Cerebellar nuclear complex (tissue), 1 donor: Measurements from ENCODE around the gene RABL6.
"Not testable (repeated sequence)": the region's sequence is repeated elsewhere in the genome, so short reads cannot be mapped to it uniquely, and the experiment has no call there.

ENCODE experiments used
- DNase-seq, 2 experiments: peaks; one replicate each; lab custom pipeline; 2025; lab: John Stamatoyannopoulos, UW

The RABL6 gene

DNA sequence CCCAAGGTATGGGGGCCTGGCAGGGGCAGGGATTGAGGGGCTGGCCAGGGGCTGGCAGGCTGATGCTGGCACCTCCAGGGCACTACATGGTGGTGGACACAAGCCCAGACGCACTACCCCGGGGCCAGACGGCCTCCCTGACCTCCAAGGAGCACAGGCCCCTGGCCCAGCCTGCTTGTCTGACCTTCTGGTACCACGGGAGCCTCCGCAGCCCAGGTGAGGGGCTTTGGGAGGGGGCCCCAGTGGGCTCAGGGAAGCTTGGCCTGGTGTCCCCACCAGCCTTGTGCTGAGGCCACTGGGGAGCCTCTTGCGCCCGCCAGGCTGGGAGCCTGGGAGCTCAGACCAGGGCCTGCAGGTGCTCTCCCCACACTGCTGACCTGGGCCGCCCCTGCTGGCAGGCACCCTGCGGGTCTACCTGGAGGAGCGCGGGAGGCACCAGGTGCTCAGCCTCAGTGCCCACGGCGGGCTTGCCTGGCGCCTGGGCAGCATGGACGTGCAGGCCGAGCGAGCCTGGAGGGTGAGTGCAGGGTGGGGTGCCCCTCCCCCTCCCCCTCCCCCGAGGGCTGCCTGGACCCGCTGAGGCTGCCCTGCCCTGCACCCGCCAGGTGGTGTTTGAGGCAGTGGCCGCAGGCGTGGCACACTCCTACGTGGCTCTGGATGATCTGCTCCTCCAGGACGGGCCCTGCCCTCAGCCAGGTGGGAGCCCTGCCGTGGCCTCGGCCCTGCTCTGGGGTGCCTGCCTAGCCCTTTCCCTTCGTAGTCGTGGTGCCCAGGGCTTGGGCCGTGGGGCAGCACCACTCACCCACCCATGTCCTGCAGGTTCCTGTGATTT, 50.0 kb downstream of the RABL6 start:
- DNase-seq: no peak

DNA sequence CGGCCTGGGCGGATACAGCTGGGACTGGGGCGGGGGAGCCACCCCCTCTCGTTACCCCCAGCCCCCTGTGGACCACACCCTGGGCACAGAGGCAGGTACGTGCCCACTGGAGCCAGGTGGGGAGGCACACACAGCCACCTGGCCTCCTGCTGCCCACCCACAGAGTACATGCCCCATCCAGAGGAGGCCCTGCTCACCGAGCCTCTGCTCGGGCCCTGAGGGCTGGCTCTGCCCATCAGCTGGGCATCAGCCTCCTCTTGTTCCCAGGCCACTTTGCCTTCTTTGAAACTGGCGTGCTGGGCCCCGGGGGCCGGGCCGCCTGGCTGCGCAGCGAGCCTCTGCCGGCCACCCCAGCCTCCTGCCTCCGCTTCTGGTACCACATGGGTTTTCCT, 50.7 kb downstream of the RABL6 start:
- DNase-seq: no peak

DNA sequence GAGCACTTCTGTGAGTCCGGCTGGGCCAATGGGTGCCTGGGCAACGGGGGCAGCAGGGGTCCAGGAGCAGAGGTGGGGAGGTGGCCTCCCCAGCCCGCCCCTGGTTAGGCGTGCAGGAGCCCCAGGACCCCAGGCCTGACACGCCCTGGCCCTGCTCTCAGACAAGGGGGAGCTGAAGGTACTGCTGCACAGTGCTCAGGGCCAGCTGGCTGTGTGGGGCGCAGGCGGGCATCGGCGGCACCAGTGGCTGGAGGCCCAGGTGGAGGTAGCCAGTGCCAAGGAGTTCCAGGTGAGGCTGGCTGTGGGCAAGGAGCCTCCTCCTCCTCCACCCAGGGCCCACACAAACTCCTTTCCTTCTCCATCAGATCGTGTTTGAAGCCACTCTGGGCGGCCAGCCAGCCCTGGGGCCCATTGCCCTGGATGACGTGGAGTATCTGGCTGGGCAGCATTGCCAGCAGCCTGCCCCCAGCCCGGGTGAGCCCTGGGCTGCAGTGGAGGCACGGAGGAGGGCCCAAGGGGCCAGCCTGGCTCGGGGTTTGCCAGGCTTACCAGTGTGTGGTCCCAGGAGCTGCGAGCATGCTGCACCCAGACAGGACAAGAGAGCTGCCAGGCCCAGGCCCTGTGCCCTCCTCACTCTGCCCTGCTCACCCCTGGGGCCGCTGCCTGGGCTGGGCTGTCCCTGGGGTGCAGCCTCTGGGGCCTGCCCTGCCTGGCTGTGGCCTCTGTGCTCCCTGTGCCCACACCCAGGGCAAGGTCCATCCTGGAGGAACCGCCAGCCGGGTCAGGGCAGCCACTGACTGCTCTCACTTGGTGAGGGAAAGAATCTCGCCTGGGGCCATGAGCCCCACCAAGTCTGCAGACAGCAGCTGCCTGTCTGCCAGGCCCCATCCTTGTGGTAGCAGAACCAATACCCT, 51.4 kb downstream of the RABL6 start:
- no peak for DNase-seq

DNA sequence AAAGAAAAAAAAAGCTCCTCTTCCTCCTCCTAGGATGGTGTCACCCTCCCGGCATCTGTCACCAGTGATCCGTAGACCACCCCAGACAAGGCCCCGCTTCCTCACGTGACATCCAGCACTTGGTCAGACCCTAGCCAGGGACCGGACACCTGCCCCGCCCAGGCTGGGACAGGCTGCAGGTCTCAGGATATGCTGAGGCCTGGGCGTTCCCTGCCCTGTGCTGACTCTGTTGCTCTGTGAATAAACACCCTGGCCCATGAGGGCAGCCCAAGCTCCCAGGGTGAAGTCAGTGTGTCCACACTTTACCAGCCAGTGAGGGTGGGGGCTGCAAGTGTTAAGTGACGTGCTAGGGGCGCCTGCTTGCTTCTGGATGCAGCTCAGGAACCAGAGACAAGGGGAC, 52.8 kb downstream of the RABL6 start:
- DNase-seq: no peak

DNA sequence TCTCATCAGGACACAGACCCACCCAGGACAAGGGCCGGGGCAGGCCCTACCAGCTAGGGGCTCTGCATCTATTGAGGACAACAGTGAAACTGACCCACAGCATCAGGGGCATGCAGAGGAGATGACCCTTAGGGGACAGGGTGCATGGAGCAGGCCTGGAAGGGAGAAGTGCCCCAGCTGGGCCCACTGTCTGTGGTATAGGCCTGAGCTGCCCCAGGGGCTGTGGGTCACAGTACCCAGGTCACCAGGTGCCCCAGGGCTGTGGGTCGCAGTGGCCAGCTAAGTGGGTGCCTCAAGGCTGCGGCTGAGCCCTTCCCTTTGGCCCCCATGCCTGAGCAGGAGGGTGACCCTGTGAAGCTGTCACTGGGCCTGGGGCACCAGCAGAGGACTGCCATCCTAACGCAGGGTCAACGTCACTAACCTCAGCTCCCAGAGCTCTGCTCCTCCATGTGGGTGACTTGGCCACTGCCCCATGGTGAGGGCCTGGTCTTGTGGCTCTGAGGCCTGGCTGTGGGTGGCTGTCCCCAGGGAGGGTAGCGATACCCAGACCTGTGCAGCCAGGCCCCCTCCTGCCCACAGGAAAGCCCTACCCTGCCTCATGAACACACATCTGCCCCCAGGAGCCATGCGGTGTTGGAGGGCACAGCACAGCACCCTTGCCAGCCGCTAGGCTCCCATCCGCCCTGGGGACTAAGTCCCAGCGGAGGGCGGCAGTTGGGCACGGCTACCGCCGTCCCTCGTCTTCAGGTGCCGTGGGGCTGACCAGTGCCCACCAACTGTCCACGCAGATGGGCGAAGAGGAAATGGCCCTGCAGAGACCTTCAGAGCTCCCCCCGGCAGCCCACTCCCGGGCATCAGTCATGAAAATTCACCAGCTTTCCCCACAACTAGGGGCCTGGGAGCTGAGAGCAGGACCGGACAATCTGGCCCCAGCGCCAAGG, 53.5 kb downstream of the RABL6 start:
- no peak for DNase-seq

DNA sequence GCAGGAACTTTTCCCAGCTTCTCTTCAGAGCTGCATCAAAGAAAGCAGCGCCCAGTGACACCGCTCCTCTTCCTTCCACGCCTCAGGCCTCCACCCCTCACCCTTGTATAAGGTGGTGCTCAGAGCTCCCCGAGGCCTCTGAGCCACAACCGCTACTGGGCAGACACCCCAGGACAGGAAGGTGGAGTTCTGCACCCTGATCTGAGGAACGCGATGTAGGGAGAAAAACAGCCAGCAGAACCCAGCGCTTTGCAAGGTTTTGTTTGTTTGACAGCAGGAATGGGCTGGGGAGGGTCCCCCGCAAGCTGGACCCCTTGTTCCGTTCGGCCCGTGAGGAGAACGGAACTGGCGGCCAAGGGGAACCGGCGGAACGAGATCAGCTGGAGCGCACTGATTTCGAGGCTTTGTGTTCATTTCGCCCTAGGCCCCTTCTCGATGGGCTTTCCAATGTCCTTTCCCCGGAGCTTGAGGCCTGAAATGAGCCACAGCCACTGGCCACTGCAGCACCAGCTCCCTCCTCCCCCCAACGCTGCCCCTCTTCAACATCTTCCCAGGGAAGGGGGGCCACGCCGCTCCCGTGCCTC, 54.2 kb downstream of the RABL6 start:
- no peak for DNase-seq

DNA sequence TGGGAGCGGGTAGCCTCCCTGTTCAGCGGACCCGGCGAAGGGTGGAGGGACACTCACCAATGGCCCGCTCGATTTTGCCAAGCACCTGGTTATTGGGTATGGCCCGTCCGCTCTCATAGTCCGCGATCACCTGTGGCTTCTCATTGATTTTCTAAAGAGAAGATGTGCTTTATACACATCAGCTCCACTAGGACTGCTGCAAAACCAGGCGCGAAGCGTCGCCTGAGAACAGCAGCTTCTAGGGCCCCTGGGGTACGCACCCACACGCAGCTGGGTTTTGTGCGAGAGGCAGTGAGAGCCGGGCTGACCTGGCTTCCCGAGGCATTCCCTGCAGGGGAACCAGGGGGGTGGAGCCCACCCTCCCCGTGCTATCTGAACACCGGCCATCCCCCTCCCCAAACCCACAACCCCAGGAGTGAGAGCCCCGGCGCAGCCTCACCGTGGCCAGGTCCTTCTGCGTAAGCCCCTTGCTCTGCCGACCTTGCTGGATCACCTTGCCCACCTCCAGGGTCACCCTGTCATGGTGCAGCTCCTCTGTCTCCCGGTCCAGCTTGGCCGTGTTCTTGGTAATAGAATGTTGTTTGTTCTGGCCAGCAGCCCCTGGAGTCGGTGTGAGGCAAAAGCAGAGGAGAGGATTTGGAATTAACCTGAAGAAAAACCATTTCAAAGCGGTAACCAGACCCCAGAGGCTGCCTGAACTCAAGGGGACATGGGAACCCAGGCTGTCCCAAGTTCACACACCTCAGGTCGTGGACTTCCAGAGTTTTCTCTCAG, 55.3 kb downstream of the RABL6 start:
- no peak for DNase-seq

DNA sequence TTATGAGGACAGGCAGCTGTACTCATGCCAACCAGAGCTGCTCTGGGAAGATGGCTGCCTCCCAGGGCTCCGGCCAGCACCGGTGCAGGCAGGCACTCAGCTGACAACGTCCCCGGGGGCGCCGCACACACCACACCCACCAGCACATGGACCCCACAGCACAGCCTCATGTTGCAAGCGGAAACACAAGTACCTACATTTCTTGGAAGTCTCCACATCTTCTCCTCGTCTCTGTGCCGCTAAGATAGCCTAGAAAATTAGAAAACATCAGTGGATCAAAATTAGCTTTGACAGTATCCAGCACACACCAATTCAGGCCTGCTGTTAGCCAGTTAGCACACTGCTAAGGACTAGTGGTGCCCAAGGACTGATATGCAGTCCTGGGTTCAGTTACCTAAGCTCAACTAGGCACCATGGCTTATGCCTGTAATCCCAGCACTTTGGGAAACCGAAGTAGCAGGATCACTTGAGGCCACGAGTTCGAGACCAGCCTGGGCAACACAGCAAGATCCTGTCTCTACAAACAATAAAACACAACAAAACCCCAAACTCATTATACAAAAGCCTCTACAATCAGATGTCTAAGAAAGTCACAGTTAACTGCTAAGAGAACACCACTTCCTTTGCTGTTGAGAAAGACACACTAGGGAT, 56.0 kb downstream of the RABL6 start:
- no peak for DNase-seq

DNA sequence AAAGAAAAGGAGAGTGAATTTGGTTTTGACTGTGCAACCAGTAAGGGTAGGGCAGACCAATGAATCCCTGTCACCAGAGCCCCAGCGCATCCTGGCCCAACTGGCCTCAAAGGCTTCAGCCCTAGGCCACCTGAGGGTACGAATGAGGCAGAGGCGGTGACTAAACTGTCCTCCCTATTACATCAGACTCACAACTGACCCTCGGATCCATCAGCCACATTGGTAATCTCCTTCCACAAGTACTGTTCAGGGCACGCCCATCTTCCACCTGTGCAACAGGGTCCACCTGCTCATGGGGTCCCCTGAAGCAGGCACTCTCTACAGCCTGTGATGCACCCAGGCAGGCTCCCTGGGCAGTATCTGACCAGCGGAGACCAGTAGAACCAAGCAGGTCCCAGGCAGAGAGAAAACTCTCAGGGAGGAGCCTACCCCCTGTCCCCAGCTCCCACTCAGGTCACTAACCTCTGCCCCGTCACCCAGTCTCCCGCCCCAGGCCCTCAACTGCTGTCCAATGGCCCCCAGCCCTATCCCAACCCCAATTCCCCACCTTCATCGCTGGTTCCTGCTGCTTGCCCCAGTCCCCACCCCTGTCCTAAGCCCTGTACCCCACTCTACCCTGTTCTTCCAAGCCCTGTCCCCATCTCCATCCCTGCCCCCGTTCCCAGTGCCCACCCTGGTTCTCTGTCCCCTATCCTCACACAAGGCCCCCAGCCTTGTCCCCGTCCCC, 57.5 kb downstream of the RABL6 start:
- no peak for DNase-seq

DNA sequence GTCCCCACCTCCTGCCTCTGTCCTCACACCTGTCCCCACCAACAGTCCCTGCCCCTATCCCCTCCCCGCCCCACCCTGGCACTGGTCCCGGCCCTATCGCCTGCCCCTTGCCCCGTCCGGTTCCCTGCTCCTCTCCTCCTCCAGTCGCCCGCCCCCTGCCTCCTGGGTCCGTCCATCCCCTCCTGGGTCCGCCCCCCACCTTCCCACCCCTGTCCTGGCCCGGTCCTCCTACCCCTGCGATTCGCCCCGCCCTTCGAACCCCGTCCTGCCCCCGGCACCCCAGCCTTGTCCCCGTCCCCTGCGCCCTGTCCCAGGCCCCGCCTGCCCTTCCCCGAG, 58.0 kb downstream of the RABL6 start:
- DNase-seq: no peak

DNA sequence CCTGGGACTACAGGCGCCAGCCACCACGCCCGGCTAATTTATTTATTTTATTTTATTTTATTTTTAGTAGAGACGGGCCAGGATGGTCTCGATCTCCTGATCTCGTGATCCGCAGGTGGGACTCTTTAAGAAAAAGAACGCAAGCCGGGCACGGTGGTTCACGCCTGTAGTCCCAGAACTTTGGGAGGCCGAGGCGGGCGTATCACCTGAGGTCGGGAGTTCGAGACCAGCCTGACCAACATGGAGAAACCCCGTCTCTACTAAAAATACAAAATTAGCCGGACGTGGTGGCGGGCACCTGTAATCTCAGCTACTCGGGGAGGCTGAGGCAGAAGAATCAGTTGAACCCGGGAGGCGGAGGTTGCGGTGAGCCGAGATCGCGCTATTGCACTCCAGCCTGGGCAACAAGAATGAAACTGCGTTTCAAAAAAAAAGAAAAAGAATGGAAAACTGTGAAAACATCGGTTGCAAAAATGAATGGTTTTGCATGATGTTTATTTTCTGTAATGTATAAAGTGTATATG, 59.2 kb downstream of the RABL6 start:
- not testable (repeated sequence) for DNase-seq

DNA sequence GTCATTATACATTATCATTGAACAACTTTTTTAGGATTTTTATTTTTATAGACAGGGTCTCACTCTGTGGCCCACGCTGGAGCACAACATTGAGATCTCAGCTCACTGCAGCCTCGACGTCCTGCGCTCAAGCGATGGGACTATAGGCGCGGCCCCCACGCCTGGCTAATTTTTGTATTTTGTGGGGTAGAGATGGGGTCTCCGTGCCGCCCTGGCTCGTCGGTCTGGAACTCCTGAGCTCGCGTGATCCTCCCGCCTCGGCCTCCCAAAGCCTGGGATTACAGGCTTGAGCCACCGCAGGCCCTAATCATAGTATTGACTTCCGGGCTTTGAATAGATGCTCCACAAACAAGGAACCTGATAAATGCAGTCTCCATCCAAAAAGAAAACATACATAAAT, 59.7 kb downstream of the RABL6 start:
- DNase-seq: no peak

DNA sequence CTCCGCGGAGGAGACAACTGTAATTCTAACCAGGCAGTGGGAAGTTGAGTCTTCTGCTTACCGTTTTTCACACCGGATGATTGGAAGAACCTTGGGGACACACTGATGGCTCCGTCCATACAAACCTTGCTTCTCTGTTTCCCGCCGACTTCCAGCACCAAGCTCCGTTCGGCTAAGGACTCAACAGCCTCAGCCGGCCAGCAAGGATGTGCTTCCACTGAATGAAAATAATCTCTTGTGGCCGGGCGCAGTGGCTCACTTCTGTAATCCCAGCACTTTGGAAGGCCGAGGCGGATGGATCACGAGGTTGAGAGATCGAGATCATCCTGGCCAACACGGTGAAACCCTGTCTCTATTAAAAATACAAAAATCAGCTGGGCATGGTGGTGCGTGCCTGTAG, 60.2 kb downstream of the RABL6 start:
- DNase-seq: no peak

DNA sequence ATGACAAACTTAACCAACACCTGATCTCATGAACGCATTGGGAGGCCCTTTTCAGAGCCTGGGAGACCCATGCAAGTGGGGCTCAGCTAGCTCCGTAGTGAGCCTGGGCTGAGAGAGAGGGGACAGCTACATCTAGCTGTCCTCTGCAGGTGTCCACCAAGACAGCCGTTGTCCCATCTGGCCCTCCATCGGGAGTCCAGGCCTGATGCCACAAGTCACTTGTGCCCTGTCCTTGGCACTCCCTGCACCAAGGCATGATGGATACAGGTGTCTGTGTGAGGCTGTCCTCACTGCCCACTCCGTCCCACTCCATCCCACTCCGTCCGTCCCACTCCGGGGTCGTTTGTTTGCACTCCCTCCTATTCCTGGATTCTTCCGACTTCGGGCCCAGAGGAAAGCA, 60.9 kb downstream of the RABL6 start:
- peak in 1 of 2 experiments; percentile 69 for DNase-seq

DNA sequence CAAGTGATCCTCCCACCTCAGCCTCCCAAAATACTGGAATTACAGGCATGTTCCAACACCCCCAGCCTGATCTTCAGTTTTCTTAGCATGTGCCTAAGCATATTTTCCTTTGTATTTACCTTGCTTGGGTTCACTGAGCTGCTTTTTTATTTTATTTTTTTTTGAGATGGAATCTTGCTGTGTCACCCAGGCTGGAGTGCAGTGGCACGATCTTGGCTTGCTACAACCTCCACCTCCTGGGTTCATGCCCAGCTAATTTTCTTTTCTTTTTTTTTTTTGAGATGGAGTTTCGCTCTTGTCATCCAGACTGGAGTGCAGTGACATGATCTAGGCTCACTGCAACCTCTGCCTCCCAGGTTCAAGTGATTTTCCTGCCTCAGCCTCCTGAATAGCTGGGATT, 61.9 kb downstream of the RABL6 start:
- DNase-seq: not testable (repeated sequence)

DNA sequence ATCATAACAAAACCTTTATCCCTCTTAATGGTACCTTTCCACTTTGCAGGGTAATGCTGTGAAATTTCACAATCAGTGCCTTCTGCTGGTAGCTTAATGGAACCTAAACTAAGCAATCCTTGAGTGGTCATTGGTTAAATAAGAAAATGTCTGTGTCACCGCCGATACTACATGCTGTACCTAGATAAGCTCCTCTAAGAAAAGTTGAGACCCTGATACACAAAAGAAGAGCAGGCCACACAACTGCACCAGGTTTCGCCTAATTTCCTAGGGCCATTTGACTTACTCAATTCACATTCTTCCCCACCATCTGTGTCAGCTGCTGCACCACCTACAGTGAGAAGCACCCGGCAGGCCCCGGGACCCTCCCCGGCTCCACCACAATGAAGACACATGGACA, 67.4 kb downstream of the RABL6 start:
- no peak for DNase-seq

DNA sequence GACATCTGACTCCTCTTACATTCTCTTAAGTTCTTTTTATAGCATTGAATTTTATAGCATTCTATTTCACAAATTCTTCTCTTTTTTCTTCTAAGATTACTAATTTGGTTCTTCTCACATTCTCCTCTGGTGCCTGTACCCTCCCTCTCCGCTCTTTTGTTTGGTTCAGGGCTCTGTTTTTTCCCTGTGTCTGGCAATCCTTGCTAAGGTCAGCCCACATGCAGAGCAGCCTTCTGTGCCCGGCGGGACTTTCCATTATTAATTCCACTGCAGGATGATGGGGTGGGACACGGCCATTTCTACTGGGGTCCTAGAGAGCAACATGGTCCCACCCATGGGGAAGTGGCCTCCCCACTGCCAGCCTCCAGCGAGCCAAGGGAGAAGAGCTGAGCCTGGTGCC, 68.7 kb downstream of the RABL6 start:
- DNase-seq: peak in 1 of 2 experiments; percentile 52

DNA sequence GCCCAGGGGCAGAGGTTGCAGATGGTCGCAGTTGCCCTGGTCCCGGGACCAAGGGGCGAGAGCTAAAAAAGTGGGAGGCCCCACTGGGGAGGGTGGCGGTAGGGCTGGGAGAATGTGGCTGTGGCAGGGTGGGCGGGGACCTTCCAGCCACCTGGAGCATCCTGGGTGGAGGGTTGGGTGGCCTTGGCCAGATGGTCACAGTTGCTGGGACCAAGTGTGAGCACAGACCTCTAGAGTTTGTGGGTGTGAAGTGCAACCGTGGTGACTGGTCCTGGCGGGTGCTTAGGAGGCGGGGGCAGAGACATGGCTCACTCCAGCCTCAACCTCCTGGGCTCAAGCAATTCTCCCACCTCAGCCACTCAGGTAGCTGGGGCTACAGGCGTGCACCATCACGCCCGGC, 72.9 kb downstream of the RABL6 start:
- DNase-seq: no peak

DNA sequence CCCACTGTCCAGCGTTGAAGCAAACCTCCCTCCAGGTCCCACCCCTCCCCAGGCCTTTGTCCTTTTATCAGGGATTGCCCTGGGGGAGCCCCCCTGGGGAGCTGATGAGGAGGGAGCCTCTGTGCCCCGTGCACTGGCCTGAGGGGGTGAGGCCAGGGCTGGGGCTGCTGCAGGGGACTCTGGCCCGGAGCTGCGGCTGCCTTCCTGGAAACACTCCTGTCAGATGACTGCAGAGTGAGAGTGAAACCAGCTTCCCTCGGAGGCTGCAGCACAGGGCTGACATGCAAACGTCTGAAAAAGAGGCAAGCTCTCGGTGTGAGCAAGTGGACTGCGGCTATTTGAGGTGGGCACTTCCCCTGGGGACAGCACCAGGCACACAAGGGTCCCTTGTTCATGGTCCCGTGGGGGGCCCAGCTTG, 74.0 kb downstream of the RABL6 start:
- no peak for DNase-seq
